ENCODE data around the gene ACBD7.

DNA sequence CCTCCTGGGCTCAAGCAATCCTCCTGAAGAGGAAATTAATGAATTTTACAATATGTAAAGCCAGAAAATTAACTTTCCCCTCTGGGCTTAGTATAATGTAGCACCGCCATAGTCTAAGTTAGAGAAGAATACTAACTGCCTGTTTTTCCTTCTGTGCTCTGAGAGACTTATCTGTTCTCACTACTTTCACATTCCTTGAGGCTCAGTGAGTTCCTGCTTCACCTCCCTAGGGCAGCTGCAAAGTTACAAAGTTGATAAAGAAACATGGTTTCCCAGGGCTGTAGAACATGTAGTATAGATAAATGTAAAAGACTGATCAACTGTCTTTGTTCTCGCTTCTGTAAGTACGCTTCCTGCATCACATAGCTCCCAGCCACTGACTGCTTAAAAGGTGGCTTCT lies 60.8 kb downstream of the ACBD7 start:
- TF ChIP-seq CTCF (IDR thresholded peaks at IDR 0.05) (no peak), POLR2A (IDR thresholded peaks at IDR 0.05) (no peak)

Measured in uterus (tissue), 2 donors.